ENCODE measurements around the gene TMPRSS5. TPM values are rescaled to one million over a fixed set of nuclear protein-coding genes. Genes with fewer than 3 reads are reported as not detected.

The TMPRSS5 gene
- total RNA-seq, 2 donors from 2014 or later: 0.16 to 0.19 TPM

- Histone ChIP-seq H3K4me3 (no peak overlapping the region), H3K4me1 (no peaks in the 10 kb centered on the region), H3K27ac (no peak overlapping the region), H3K36me3 (peaks cover 16% of the 10 kb centered on the region), H3K9me3 (no peaks in the 10 kb centered on the region), H3K27me3 (no peaks in the 10 kb centered on the region)
- DNase-seq (ENCODE audit: low spot score): no peak
- TF ChIP-seq, protein P1, sequence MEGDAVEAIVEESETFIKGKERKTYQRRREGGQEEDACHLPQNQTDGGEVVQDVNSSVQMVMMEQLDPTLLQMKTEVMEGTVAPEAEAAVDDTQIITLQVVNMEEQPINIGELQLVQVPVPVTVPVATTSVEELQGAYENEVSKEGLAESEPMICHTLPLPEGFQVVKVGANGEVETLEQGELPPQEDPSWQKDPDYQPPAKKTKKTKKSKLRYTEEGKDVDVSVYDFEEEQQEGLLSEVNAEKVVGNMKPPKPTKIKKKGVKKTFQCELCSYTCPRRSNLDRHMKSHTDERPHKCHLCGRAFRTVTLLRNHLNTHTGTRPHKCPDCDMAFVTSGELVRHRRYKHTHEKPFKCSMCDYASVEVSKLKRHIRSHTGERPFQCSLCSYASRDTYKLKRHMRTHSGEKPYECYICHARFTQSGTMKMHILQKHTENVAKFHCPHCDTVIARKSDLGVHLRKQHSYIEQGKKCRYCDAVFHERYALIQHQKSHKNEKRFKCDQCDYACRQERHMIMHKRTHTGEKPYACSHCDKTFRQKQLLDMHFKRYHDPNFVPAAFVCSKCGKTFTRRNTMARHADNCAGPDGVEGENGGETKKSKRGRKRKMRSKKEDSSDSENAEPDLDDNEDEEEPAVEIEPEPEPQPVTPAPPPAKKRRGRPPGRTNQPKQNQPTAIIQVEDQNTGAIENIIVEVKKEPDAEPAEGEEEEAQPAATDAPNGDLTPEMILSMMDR (IDR thresholded peaks at IDR 0.05): no peak
These were observed 23.3 kb upstream of the TMPRSS5 start for GRCh38 chr11:113729456-113729855.

GRCh38 chr11:113728814-113729213 lies 22.7 kb upstream of the TMPRSS5 start:
- H3K27ac ChIP-seq: no peak overlapping the region
- H3K9me3 ChIP-seq: no peaks in the 10 kb centered on the region
- peaks cover 16% of the 10 kb centered on the region for H3K36me3 ChIP-seq
- no peak overlapping the region for H3K4me3 ChIP-seq
- H3K27me3 ChIP-seq: no peaks in the 10 kb centered on the region
- no peak for DNase-seq (ENCODE audit: low spot score)
- no peaks in the 10 kb centered on the region for H3K4me1 ChIP-seq
- TF ChIP-seq, protein P1 (IDR thresholded peaks at IDR 0.05): no peak

- H3K36me3 ChIP-seq: no peaks in the 10 kb centered on the region
- H3K27me3 ChIP-seq: no peaks in the 10 kb centered on the region
- TF ChIP-seq, protein P1 (IDR thresholded peaks at IDR 0.05): no peak
- no peak for DNase-seq (ENCODE audit: low spot score)
- H3K27ac ChIP-seq: no peak overlapping the region
- H3K4me3 ChIP-seq: no peak overlapping the region
- no peaks in the 10 kb centered on the region for H3K9me3 ChIP-seq
- H3K4me1 ChIP-seq: no peaks in the 10 kb centered on the region
These were observed 19.8 kb upstream of the TMPRSS5 start for GRCh38 chr11:113725913-113726312.

- H3K9me3 ChIP-seq: no peaks in the 10 kb centered on the region
- no peaks in the 10 kb centered on the region for H3K27me3 ChIP-seq
- H3K4me3 ChIP-seq: no peak overlapping the region
- no peak for DNase-seq (ENCODE audit: low spot score)
- no peak overlapping the region for H3K27ac ChIP-seq
- H3K4me1 ChIP-seq: no peaks in the 10 kb centered on the region
- TF ChIP-seq, protein P1 (IDR thresholded peaks at IDR 0.05): no peak
- H3K36me3 ChIP-seq: no peaks in the 10 kb centered on the region
These were observed 19.3 kb upstream of the TMPRSS5 start for GRCh38 chr11:113725407-113725806.

DNA sequence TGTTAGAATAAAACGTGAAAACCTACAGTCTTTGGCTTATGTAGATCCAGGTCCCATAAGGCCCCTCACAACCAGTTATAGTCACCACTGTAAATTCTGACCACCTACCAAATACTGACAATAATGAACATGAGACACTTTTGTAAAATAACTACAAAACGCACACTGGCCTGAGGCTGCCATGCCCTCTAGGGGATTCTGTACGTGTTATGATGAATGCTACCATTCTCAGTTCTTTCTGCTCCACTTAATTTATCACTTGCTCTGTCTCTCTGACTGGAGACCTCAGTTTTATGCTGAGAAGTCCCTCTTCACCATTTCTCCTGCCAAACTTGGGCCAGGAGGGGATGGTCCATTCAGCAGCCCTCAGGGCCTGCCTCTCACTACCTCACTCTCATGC lies 18.7 kb upstream of the TMPRSS5 start:
- Histone ChIP-seq H3K4me3 (no peak overlapping the region), H3K36me3 (no peaks in the 10 kb centered on the region), H3K27ac (no peak overlapping the region), H3K4me1 (no peaks in the 10 kb centered on the region), H3K9me3 (no peaks in the 10 kb centered on the region), H3K27me3 (no peaks in the 10 kb centered on the region)
- TF ChIP-seq, protein P1 (IDR thresholded peaks at IDR 0.05): no peak
- no peak for DNase-seq (ENCODE audit: low spot score)

GRCh38 chr11:113723787-113724186 lies 17.7 kb upstream of the TMPRSS5 start:
- no peaks in the 10 kb centered on the region for H3K9me3 ChIP-seq
- H3K27ac ChIP-seq: no peak overlapping the region
- DNase-seq (ENCODE audit: low spot score): no peak
- H3K4me3 ChIP-seq: no peak overlapping the region
- H3K4me1 ChIP-seq: no peaks in the 10 kb centered on the region
- no peaks in the 10 kb centered on the region for H3K36me3 ChIP-seq
- H3K27me3 ChIP-seq: no peaks in the 10 kb centered on the region
- TF ChIP-seq, protein P1 (IDR thresholded peaks at IDR 0.05): no peak
